Measurements from ENCODE around the gene CYSTM1.

GRCh38 chr5:140234377-140234989 is 59.5 kb downstream of the CYSTM1 start:
- no peak for TF ChIP-seq CTCF (IDR thresholded peaks at IDR 0.05)
- no peak for TF ChIP-seq EP300 (IDR thresholded peaks at IDR 0.05)
